ENCODE results near the gene RERGL.
"Not testable (repeated sequence)": the region's sequence is repeated elsewhere in the genome, so short reads cannot be mapped to it uniquely, and the experiment has no call there.

The RERGL gene, protein sequence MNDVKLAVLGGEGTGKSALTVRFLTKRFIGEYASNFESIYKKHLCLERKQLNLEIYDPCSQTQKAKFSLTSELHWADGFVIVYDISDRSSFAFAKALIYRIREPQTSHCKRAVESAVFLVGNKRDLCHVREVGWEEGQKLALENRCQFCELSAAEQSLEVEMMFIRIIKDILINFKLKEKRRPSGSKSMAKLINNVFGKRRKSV

DNA sequence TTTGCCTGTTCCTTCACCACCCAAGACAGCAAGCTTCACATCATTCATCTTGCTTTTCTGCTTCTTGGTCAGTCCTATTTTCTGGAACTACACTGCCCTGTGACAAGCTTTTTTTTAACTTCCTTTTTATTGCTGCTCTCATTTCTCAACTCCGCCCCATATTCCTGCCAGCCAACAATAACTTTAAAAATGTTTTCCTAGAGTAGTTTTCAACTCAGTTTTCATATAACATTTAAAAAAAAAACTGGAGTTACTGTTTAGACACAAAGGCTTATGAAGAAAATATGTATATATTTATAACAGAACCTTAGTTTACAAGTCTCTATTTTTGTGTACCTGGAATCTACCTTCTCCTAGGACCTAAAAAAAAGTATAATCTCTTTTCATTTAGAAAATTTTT lies at the start of gene RERGL:
TSS of gene RERGL (minus strand) at position 101 of the 400 bp plus-strand sequence. CDS start at position 48, 53 bp downstream.
- no peak for DNase-seq

DNA sequence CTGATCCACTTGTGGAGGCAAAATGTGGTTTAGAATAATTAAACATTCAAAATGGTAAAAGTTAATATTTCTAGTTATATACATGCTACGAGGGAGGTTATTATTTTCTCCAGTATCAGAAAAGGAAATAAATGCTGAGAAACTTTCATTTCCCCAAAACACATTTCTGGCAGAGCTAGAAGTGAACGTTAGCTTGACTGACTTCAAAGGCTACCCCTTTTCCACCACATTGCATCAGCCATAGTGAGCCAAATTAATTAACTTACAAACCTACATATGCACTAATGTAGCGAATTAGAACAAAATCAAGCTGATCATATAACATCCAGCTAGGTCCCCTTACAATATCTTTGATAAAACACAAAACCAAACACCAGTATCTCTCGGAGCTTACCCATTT lies 49.3 kb upstream of the RERGL start:
- no peak for DNase-seq

DNA sequence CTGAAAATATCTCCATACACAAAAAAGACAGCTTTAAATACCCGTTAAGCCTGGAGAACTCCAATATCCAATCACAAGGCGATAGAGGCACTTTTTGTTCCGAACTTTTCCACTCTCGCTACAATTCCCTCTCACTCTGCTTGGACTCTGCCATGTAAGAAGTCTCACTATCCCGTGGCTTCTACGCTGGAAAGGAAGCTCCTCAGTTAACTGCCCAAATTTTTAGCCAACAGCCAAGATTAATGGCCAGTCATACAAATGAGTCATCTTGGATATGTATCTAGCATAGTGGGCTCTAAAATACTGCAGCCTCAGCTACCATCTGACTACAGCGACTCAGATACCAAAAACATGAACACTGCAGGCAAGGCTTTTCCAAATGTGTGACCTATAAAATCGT lies 45.5 kb upstream of the RERGL start:
- no peak for DNase-seq

DNA sequence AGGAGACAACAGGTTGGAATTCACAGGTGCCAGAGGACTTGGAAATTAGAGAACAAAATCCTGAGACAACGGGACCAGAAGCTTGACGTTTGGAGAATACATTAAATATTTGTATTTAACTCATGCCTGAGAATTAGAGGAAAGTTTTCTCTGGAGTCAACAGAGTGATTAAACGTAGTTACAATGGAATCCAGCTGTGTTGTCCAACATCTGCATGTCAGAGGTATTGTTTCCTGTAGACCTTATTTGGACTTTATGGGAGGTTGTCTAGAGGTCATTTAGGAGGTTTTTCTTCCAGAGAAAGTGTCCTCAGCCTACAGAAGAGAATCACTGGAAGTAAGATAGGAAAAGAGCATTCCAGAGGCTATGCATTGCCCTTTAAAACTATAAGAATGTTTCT lies 45.1 kb upstream of the RERGL start:
- no peak for DNase-seq

DNA sequence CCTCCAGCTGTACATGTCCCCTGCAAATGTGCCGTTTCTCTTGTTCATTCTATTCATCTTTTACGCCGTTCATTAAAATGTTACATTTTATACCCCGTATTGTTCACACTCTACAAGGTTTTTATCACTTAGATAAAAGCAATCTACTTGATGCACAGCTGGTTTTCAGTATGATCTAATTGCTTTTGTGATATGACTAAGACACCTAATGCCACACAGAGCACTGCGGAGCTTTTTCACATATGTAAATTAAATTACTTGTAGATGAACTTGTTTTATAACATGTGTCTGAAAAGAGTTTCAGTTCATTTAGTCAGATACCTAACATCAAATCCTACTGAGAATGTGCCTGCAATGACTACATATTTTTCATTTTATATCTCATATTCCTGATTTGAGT lies 40.9 kb upstream of the RERGL start:
- DNase-seq: no peak

DNA sequence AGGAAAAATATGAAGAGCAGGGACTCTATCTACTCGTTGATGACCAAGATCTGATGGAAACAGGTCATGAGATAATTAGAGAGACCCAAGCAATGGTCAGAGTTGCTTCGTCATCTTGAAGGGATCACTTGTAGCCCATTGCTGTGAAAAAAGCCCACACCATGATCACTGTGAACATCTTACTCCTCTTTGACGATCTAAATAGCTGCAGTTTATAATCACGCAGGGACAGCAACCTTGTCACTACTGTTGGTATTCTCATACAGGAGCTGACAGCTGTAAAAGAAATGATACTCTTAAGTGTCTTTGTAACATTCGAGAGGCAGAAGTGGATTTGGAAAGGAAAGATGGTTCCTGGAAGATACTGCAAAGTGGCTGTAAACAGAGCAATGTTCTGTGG lies 33.7 kb upstream of the RERGL start:
- DNase-seq: no peak

DNA sequence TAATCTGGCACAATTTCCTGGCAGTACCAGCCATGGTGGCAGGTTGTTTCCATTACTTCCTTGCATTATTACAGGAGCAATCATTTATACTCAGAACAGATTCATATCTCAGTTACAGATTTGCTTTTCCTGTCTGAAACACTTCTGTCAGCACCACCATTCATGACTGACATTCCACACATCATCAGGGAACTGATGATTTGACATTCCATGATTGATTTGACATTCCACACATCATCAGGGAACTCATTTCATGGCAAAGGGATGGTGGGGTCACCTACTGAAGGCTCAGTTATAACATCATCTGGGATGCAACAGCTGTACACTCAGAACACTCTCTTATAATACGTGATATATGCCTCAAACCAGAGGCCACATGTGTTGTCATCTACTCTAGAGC lies 30.9 kb upstream of the RERGL start:
- no peak for DNase-seq

DNA sequence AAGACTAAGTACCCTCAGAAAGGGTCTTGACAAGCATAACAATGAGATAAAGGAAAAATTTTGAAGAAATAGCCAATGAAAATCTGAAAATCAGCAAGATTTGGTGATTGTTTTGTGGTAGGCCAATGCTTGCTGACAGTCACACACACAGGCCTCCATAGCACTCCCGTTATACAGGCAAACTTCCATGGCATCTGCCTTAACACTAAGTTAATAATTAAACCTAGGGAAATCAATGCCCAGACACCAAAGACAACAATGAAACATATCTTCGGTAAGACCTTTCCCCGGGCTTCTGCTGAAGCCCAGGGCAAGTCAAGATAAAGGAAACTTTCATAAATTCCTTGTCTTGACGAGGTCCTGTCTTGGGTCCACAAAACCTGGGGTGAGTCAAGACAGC lies 18.6 kb upstream of the RERGL start:
- DNase-seq: no peak

DNA sequence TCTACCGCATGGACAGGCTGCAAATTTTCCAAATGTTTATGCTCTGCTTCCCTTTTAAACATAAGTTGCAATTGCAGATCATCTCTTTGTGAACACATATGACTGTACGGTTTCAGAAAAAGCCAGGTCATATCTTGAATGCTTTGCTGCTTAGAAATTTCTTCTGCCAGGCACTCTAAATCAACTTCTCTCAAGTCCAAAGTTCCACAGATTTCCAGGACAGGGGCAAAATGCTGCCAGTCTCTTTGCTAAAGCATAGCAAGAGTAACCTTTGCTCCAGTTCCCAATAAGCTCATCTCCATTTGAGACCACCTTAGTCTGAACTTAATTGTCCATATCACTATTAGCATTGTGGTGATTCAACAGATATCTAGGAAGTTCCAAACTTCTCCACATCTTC lies 13.6 kb upstream of the RERGL start:
- DNase-seq: no peak

DNA sequence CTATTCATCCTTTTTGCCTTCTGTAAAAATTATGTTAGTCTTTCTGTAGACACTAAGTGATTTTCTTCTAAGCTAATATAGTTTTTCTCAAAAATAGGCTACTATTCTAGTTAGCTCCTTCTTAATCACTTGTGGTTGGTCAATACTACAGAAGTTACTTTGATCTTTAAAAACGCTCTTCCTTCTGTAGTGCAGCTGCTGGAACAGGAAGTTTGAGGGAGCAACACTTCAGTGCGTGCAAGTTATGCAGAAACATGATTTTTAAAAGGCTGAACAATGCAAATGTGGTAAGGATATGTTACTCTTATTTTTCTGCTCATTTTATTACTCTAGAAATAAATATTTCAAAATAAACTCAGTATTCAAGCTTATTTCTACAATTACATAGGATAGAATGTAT lies 11.1 kb upstream of the RERGL start:
- DNase-seq: no peak

DNA sequence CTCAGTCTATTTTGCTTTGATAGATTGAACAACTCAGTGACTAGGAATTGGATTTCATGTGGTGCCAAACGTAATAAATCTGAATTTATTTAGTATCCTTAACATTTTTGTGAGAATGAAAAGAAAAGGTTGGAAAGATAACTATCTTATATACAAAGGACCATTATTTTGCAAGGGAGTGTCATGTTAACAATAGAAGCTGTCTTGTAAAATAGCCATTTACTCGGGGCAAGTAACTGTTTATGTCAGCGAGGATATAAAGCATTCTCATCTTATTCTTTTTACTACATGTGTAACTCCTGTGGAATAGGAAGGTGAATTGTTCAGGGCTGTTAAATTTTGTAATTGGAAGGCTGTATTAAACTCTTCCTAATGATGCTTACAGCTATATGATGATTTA lies 5.9 kb downstream of the RERGL start:
- DNase-seq: no peak

DNA sequence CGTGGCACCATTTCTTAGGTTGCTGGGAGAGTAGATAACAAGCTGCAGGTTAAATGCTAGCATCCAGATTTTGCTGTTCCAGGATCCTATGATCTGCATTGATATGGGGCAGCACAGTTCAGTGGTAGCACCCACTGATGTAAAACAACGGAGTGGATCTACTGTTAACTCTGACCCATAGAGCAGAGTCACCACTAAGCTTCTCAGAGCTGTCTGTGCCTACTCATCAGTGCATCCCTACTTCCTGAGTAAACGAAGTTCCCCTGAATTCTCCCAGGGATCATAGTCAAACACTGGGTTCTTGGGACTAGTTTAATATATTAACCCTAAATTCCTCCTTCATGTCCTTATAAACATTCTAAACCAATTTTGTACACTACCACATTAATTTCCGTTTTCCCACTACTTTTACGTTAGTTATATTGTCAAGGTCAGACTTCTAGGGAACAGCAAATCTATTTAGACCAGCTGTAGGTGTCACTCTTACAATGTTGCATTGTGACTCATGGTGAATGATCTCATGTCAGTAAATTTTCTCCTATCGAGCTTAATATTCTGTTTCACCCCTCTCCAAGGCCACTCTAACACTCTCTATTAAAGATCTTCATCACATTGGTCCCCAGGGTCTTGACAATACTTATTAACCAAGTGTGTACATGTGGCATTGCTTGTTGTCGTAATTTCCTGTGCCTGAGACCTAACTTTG lies 10.3 kb downstream of the RERGL start:
- no peak for DNase-seq

DNA sequence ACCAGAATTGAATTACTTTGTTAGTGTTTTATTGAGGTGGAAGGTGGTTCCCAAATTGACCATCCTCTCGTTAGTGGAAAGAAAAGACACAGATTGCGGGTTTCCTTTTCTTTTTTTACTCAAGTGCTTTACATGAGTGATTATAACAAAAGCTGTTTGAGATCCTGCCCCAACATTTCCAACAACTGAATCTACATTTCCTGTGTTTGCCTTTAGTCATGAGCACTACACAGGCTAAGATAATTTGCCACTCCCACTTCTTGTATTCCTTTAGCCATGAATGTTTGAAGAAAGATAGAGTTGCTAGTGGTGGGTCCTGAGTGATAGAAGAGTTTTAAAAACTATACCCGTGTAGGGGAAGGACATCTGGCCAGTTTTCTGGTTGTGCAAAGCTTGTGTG lies 16.0 kb downstream of the RERGL start:
- no peak for DNase-seq

DNA sequence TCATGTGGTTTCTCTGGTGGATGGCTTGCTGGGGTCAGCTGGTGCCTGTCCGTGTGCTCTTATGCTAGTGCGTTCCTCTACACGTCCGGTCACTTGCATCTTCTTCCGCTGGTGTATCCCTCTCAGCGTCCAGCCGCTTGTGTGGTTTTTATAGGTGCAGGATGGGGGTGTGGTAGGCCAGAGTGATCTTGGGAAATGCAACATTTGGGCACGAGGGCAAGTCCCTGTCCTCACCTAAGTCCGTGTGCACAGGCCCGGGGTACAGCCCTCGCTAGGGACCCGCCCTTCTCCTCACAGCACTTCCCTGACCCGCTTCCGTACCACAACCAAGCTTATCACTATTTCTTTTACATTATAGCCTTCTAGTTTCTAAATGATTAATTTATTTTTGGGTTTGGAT lies 17.3 kb downstream of the RERGL start:
- no peak for DNase-seq

DNA sequence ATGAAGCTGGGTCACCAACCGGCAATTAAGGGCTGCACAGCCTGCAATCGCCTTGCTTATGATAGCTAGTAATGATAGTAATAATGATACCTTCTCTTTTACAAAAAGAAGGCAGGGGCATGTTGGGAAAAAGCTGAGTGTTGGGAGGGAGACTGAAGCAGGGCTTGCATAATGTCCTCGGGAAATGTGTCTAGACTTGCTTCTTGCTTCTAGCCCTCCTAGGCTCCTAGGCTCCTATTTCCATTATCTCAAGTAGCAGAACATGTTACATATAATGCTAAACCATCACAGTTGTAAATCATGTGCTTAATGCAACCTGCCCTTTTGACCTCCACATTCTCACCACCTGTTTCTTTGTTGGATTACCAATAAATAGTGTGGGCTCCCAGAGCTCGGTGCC lies 18.7 kb downstream of the RERGL start:
- no peak for DNase-seq

DNA sequence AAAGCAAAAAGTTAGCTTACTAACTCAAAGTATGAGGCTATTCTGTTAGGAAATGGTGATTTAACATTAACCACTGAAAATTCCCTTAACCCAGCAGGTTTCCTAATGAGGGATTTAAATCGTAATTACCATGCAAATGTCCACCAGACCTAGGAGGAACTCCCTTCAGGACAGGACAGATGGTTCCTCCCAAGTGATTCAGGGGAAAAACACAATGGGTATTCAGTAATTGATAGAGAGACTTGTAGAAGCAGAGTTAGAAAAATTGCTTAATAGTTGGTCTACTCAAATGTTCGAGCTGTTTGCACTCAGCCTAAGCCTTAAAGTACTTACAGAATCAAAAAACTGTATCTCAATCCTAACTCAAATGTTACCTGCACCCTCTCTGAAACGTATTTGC lies 21.6 kb downstream of the RERGL start:
- DNase-seq: no peak

DNA sequence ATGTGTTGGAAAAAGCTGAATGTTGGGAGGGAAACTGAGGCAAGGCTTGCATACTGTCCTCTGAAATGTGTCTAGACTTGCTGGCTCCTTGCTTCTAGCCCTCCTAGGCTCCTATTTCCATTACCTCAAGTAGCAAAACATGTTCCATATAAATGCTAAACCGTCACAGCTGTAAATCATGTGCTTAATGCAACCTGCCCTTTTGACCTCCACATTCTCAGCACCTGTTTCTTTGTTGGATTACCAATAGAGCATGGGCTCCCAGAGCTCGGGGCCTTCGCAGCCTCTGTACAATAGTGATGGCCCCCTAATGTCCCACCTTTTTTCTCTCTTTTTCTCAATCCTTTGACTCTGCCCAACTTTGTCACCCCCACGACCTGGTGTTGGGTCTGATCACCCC lies 23.3 kb downstream of the RERGL start:
- no peak for DNase-seq

DNA sequence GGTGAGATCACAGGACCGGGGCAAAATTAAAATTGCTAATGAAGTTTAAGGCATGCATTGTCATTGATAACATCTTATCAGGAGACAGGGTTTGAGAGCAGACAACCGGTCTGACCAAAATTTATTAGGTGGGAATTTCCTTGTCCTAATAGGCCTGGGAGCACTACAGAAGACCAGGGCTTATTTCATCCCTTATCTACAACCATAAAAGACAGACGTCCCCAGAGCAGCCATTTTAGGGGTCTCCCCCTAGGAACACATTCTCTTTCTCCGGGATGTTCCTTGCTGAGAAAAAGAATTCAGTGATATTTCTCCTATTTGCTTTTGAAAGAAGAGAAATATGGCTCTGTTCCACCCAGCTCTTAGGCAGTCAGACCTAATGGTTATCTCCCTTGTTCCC lies 27.1 kb downstream of the RERGL start:
- not testable (repeated sequence) for DNase-seq

DNA sequence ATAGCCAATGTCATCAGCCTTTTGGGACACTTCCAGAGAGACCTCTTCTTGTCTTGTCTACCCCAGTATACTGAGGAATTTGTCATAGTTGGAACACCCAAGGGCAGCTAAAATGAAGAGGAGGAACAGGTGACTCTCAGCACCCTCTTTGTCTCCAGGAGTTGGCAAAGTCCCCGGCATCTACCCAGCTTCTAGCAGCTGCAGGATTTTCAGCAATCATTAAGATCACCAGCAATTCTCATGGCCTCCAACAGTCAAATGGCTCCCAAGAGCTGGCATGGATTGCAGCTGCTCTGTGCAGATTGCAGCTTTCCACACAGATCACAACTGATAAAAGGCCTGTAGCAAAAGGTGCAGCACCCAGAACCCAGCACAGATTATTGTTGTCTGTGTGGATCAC lies 32.9 kb downstream of the RERGL start:
- DNase-seq: no peak

DNA sequence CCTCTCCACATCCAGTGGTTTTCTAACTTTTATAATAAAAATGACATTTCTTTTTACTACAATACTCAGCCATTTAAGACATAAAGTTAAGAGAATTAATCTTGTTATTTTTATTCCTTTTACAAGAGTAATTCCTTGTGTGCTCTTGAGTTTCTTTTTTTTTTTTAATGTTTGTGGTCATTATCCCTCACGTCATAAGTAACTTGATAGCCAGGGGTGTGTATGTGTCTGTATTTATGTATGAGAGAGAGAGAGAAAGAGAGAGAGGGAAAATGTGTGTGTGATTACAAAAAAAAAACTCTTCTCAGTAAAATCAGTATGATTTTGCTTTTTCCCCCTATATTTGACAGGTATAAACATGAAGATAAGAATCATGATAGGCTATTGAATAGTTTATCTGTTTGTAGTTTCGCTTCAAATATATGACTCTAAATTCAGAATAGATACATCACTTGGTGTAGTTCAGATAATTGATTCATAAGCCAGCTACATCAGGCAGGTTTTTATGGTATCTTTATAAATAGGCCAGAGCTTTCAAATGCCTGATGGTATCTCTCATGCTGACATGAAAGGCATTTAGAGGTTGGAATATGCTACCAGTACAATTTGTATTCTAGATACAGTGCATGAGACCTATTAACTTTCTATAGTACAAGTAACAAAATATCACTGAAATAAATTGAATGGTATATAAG lies 34.9 kb downstream of the RERGL start:
- DNase-seq: no peak

DNA sequence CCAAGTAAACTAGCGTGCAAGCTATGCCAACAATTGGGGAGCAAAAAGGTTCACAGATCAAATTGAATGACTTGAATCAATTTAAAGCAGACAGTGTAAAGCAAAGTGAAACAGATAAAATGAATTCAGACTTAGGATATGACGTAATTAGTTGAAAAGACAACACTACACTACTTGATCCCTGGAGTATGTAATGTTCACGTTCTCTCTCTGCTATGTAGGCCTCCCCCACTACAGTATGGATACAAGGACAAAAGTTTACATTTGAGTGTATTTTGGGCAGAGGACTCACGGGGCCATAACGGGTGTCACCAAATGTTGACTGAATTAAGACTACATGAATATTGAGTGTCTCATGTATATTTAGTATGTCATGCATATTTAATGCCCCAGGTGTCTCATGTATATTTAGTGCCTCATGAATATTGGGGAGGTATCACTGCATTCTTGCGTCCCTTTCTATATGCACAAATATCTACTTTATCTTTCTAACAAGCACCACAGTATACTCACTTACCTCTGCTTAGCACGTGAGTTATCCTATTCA lies 44.5 kb downstream of the RERGL start:
- no peak for DNase-seq

DNA sequence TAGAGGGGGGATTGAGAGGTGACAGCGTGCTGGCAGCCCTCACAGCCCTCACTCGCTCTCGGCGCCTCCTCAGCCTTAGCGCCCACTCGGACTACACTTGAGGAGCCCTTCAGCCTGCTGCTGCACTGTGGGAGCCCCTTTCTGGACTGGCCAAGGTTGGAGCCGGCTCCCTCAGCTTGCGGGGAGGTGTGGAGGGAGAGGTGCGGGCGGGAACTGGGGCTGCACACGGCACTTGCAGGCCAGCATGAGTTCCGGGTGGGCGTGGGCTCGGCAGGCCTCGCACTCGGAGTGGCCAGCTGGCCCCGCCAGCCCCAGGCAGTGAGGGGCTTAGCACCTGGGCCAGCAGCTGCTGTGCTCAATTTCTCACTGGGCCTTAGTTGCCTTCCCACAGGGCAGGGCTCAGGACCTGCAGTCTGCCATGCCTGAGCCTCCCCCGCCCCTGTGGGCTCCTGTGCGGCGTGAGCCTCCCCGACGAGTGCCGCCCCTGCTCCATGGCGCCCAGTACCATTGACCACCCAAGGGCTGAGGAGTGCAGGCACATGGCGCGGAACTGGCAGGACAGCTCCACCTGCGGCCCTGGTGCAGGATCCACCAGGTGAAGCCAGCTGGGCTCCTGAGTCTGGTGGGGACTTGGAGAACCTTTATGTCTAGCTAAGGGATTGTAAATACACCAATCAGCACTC lies 49.8 kb downstream of the RERGL start:
- DNase-seq: not testable (repeated sequence)

All from retina (tissue), 1 donor.